PC-3 (cell line): ENCODE results near the gene GRIPAP1.
A peak's percentile ranks its signal among the peaks of the same experiment; 100 is the strongest.

ENCODE experiments used
- EZH2 ChIP-seq: fragments of 300-600 bp; sonication (generic); IDR thresholded peaks from one replicate; pipeline ENCODE4 v1.6.1; 2017; ENCODE audit warnings: antibody characterized with exemption, mild to moderate bottlenecking, low read length; ENCODE audit not compliant: unreplicated experiment
- TF ChIP-seq, protein P1 (sequence below): fragments of 300-600 bp; sonication (generic); conservative IDR thresholded peaks from 2 replicates; pipeline ENCODE4 v1.5.1; 2017; ENCODE audit warnings: antibody characterized with exemption, low read depth, mild to moderate bottlenecking, low read length

DNA sequence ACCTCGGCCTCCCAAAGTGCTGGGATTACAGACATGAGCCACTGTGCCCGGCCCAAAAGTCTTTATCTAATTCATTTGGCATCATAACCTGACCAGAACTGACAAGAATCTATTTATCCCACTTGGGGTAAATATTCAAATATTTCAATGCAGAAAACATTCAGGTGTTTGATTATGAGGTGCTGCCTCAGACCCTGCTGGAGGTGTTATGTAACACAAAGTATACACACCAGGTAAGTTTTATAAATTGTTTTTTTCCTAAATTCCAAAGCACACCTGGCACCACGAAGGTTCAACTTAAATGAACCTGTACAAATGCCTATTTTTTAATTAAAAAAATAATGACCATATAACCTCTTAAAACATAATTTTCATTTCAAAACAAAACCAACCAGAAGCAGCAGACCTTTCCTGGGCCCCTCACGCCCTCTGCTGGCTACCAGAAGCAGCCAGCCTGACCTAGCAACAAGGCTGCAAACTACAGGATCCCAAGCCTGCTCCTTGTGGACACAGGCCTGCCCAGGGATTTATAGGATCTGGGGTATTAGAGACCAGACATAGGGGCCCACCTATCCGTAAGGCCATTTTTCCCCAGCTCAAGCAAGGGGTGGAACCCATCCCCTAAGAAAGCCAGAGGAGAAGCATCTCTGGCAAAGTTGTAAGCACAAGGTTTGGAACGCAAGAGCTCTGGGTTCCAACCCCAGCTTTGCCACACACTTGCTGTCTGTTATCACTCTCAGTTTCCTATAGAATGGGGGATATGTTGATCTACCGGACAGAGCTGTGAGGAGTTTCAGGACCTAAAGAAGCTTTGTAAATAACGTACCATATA, 56.3 kb downstream of the GRIPAP1 start:
- TF ChIP-seq EZH2 = no peak
- TF ChIP-seq, protein P1, sequence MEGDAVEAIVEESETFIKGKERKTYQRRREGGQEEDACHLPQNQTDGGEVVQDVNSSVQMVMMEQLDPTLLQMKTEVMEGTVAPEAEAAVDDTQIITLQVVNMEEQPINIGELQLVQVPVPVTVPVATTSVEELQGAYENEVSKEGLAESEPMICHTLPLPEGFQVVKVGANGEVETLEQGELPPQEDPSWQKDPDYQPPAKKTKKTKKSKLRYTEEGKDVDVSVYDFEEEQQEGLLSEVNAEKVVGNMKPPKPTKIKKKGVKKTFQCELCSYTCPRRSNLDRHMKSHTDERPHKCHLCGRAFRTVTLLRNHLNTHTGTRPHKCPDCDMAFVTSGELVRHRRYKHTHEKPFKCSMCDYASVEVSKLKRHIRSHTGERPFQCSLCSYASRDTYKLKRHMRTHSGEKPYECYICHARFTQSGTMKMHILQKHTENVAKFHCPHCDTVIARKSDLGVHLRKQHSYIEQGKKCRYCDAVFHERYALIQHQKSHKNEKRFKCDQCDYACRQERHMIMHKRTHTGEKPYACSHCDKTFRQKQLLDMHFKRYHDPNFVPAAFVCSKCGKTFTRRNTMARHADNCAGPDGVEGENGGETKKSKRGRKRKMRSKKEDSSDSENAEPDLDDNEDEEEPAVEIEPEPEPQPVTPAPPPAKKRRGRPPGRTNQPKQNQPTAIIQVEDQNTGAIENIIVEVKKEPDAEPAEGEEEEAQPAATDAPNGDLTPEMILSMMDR = peak; percentile 84
